Hindlimb muscle (tissue), 1 donor: ENCODE measurements around the gene MICAL2. TPM values are rescaled to one million over a fixed set of nuclear protein-coding genes. Genes with fewer than 3 reads are reported as not detected.
"Not testable (repeated sequence)": the region's sequence is repeated elsewhere in the genome, so short reads cannot be mapped to it uniquely, and the experiment has no call there.

Source experiments
- DNase-seq: peaks from one replicate; pipeline ENCODE4 v3.0.0-alpha.2; 2013
- polyA plus RNA-seq: library from polyadenylated mRNA; unstranded; fragments of 120-200 nt; gene quantifications from one replicate; pipeline ENCODE4 v1.2.1, GENCODE V29; 2013; ENCODE audit not compliant: insufficient read length

Gene MICAL2
- polyA plus RNA-seq, 1 donor, result 20.3 TPM

GRCh38 chr11:12137005-12137690 is 26.8 kb downstream of the MICAL2 start:
- DNase-seq, result no peak

- DNase-seq, result no peak
These were observed 27.7 kb downstream of the MICAL2 start for GRCh38 chr11:12137938-12138731.

GRCh38 chr11:12139144-12139881 is 28.9 kb downstream of the MICAL2 start:
- no peak for DNase-seq

GRCh38 chr11:12140186-12140793 is 29.9 kb downstream of the MICAL2 start:
- DNase-seq, result no peak

- no peak for DNase-seq
These were observed 30.9 kb downstream of the MICAL2 start for GRCh38 chr11:12141283-12141682.

- DNase-seq, result no peak
These were observed 31.8 kb downstream of the MICAL2 start for GRCh38 chr11:12142176-12142575.

- no peak for DNase-seq
These were observed 32.5 kb downstream of the MICAL2 start for GRCh38 chr11:12142909-12143308.

GRCh38 chr11:12143461-12144258 is 33.3 kb downstream of the MICAL2 start:
- DNase-seq, result no peak

- DNase-seq, result no peak
These were observed 34.2 kb downstream of the MICAL2 start for GRCh38 chr11:12144330-12145174.

- DNase-seq, result not testable (repeated sequence)
These were observed 36.3 kb downstream of the MICAL2 start for GRCh38 chr11:12146678-12147077.

GRCh38 chr11:12147827-12148226 is 37.4 kb downstream of the MICAL2 start:
- no peak for DNase-seq

- DNase-seq, result no peak
These were observed 38.1 kb downstream of the MICAL2 start for GRCh38 chr11:12148466-12148865.

GRCh38 chr11:12148882-12149281 is 38.5 kb downstream of the MICAL2 start:
- no peak for DNase-seq

GRCh38 chr11:12149672-12150225 is 39.4 kb downstream of the MICAL2 start:
- no peak for DNase-seq

- no peak for DNase-seq
These were observed 40.5 kb downstream of the MICAL2 start for GRCh38 chr11:12150831-12151382.

- no peak for DNase-seq
These were observed 41.9 kb downstream of the MICAL2 start for GRCh38 chr11:12152321-12152720.

GRCh38 chr11:12154871-12155668 is 44.7 kb downstream of the MICAL2 start:
- DNase-seq, result no peak

- DNase-seq, result no peak
These were observed 45.3 kb downstream of the MICAL2 start for GRCh38 chr11:12155696-12156095.
